GM18508 (cell line): Measurements from ENCODE around the gene ARMC5.
"Not testable (repeated sequence)": the region's sequence is repeated elsewhere in the genome, so short reads cannot be mapped to it uniquely, and the experiment has no call there.

Experiments
- ATAC-seq: cut with Tn5 transposase; IDR thresholded peaks from one replicate; pipeline ENCODE4 v1.9.1; 2021; ENCODE audit warnings: moderate number of reproducible peaks; ENCODE audit not compliant: insufficient read depth, unreplicated experiment

The ARMC5 gene

GRCh38 chr16:31474773-31475738 lies 15.8 kb downstream of the ARMC5 start:
- no peak for ATAC-seq

DNA sequence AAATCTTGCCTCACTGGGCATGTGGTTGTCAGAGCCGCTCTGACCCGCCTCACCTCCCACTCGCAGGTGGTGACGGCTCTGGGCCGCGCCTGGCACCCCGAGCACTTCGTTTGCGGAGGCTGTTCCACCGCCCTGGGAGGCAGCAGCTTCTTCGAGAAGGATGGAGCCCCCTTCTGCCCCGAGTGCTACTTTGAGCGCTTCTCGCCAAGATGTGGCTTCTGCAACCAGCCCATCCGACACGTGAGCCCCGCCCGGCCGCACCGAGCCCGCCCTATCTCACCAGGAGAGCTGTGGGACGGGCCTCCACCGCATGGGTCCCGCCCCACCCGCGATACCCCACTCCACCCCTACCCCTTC lies 16.6 kb downstream of the ARMC5 start:
- ATAC-seq: no peak

DNA sequence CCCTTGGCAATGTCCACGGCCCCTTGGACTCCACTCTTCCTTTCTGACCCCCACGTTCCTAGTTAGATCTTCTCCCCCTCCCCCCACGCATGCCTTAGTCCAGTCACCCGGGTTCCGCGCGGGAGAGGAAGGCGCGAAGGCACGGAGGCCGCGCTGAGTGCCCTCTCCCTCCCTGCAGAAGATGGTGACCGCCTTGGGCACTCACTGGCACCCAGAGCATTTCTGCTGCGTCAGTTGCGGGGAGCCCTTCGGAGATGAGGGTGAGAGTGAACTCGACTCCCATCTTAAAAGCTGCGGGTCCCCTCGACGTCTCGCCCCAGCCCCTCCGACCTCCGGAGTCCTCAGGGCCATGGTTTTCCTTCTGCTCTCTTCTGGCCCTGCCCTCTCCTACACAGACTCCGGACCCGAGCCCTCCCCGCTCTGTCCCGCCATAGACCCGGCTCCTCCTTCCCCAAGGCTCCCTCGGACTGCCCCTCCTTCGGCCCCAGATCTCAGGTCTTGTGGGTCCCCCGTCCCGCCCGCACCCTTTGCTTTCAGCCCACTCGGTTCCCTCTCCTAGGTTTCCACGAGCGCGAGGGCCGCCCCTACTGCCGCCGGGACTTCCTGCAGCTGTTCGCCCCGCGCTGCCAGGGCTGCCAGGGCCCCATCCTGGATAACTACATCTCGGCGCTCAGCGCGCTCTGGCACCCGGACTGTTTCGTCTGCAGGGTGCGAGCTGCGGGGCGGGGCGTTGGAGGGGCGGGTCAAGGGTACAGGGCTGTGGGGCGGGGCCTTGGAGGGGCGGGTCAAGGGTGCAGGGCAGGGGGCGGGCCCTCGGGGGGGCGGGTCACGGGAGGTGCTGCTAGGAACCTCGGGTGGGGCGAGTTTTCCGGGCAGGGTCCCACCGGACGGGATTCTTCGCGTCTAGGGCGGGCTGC lies 17.3 kb downstream of the ARMC5 start:
- ATAC-seq: no peak

DNA sequence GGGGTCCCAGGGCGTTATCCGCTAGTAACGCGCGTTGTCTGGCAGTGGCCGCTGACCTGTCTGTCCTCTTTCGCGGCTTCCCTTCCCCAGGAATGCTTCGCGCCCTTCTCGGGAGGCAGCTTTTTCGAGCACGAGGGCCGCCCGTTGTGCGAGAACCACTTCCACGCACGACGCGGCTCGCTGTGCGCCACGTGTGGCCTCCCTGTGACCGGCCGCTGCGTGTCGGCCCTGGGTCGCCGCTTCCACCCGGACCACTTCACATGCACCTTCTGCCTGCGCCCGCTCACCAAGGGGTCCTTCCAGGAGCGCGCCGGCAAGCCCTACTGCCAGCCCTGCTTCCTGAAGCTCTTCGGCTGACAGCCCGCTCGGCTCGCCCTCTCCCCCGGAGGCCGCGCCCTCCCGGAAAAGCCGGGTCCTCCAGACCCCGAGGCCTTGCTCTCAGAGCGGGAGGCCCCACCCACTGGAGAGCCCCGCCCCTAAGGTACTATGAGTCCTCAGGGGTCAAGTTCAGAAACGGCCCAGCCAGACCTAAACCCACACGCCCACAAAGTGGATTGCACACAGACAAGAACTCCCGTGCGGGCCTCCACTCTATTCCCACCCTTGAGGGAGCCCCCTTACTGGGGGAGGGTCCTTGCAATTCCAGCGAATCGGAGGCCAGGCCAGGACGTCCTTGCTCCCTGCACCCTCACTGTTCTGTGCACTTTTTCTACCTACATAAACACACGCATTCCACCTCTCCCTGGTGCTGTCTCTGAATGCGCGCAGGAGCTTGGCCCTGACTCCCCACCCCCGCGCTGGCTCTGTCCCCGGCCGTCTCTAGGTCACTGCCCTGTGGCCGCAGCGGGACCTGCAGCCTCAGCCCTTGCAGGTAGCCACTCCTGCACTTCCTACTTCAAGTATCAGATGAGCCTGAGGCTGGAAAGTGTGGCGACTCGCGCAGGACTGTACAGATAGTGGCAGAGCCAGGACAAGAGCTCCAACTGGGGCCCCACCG lies 18.2 kb downstream of the ARMC5 start:
- no peak for ATAC-seq

GRCh38 chr16:31478956-31479355 lies 19.7 kb downstream of the ARMC5 start:
- no peak for ATAC-seq

GRCh38 chr16:31479751-31480150 lies 20.4 kb downstream of the ARMC5 start:
- ATAC-seq: no peak

- no peak for ATAC-seq
Observed at GRCh38 chr16:31480851-31481536, 21.7 kb downstream of the ARMC5 start.

DNA sequence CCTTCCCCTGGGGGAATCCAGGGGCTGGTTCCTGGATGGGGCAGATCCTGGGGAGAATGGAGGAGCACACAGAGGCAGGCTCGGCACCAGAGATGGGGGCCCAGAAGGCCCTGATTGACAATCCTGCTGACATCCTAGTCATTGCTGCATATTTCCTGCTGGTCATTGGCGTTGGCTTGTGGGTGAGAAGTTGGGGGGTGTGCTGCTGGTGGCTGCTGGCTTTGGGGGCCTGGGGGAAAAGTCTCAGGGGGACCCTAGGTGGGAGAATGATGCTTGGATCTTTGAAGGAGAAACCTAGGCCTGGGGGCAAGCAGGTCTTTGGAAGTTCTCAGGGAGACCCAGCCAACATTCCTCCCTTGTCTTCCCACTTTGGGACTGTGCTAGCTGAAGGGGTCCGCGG lies 23.8 kb downstream of the ARMC5 start, which contains the start of gene SLC5A2:
SLC5A2 (plus strand) TSS at position 43 of the 400 bp plus-strand sequence; CDS start at position 57, 14 bp downstream.
- no peak for ATAC-seq

GRCh38 chr16:31484048-31484447 lies 24.7 kb downstream of the ARMC5 start:
- not testable (repeated sequence) for ATAC-seq

DNA sequence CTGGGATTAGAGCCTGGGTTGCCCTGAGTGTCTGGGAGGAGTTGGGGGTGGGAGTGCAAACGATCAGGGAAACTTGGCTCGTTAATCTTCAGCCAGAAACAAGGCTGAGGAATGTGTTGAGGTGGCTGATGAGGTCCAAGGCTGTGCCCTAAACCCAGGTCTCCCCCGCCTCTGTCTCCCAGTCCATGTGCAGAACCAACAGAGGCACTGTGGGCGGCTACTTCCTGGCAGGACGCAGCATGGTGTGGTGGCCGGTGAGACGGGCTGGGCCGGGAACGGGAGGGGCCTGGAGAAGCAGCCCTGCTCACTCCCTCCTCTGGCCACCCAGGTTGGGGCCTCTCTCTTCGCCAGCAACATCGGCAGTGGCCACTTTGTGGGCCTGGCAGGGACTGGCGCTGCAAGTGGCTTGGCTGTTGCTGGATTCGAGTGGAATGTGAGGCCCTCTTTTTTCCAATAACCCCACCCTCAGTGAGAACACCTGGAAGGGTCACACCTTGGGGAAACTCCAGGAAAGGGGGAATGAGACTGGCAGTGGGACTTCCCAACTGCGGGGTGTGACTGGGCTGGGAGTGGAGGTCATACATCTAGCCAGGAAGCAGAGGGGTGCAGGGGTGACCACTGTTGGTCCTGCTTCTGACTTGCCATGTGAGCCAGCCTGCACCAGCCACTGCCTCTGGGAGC lies 25.3 kb downstream of the ARMC5 start:
- no peak for ATAC-seq

DNA sequence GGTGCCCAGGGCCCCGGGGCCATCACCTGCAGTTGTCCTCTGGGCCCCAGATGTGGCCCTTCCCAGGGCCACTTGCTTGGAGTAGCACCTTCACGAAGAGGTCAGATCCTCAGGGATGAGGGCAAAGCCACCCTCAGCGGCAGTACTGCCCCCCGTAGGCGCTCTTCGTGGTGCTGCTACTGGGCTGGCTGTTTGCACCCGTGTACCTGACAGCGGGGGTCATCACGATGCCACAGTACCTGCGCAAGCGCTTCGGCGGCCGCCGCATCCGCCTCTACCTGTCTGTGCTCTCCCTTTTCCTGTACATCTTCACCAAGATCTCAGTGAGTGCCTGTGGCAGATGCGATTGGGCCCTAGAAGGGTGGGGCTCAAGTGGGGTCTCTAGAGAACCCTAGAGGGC lies 26.3 kb downstream of the ARMC5 start:
- ATAC-seq: no peak

DNA sequence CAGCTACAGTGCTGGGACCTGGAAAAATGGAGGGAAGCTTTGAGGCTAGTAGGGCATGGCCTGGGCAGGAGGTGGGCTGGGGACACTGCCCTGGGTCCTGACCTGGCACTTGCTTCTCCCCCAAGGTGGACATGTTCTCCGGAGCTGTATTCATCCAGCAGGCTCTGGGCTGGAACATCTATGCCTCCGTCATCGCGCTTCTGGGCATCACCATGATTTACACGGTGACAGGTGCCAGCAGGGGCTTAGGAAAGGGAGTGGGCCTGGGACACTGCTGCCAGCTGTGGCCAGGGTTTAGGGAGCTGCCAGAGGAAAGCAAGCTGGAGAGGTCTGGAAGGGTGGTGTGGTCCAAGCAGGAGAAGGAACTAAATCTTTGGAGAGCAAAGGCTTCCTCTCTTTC lies 26.7 kb downstream of the ARMC5 start:
- ATAC-seq: no peak

GRCh38 chr16:31487071-31487719 lies 27.9 kb downstream of the ARMC5 start:
- no peak for ATAC-seq

DNA sequence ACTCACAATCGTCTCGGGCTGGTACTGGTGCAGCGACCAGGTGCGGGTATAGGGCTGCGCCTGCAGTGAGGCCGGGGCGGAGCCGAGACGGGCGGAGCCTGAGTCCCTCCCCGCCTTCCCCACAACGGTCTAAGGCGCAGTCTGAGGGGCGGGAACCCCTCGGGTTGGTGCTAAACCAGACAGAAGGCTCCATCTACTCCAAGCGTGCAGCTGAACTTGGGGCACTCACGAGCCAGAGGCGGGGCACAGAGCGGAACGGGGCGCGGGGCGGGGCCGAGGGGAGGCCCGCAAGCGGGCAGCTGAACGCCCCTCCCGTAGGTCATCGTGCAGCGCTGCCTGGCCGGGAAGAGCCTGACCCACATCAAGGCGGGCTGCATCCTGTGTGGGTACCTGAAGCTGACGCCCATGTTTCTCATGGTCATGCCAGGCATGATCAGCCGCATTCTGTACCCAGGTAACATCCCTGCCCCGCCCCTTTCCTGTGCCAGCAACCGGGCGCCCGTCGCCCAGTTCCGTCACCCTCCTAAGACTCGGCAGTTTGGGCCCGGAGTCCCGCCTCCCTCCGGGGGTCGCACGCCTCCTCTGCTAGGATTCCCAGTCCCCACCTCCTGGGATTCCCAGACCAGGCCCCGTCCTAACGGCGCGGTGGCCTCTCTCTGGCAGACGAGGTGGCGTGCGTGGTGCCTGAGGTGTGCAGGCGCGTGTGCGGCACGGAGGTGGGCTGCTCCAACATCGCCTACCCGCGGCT lies 28.6 kb downstream of the ARMC5 start:
- ATAC-seq: peak; percentile 42

DNA sequence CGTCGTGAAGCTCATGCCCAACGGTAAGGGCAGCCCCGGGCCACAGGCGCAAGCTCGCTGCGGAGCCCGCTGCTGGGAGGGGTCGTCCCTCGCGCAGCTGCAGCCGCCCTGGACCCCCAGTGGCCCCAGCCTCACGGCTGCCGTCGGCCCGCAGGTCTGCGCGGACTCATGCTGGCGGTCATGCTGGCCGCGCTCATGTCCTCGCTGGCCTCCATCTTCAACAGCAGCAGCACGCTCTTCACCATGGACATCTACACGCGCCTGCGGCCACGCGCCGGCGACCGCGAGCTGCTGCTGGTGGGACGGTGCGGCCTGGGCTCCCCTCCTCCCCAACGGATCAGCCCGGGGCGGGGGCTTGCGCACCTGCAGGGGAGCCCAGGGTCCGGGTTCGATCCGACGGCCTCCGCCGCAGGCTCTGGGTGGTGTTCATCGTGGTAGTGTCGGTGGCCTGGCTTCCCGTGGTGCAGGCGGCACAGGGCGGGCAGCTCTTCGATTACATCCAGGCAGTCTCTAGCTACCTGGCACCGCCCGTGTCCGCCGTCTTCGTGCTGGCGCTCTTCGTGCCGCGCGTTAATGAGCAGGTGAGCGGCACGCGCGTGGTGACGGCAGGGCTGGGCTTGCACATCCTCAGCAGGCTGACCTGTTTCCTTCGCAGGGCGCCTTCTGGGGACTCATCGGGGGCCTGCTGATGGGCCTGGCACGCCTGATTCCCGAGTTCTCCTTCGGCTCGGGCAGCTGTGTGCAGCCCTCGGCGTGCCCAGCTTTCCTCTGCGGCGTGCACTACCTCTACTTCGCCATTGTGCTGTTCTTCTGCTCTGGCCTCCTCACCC lies 29.4 kb downstream of the ARMC5 start:
- ATAC-seq: no peak

DNA sequence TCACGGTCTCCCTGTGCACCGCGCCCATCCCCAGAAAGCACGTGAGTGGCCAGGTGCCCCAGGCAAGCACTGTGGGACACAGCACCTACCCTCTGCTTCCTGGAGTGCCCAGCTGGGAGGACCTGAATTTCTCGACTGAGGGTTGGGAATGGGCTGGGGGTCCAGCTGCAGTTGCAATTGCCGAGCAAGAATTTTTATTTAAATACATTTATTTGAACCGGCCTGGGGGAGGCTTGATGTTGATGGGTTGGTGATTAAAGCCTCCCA lies 29.9 kb downstream of the ARMC5 start:
- no peak for ATAC-seq
